Mucosa of gallbladder (tissue), 1 donor: ENCODE measurements around the gene RAD51B. TPM values are rescaled to one million over a fixed set of nuclear protein-coding genes. Genes with fewer than 3 reads are reported as not detected.

Experiments
- DNase-seq: peaks from one replicate; pipeline ENCODE4 v3.0.0-alpha.2; 2020; ENCODE audit warnings: low spot score
- total RNA-seq: library from RNA; stranded (reverse); gene quantifications from one replicate; pipeline ENCODE4 v1.2.1, GENCODE V29; 2021
- donor health status: DM: no; HTN: no; CAD: no.

RAD51B gene
- total RNA-seq, 1 donor from 2014 or later, result 18.5 TPM

GRCh38 chr14:67835596-67835995 is 16.0 kb downstream of the RAD51B start:
- DNase-seq, result no peak

- DNase-seq, result peak; percentile 80
These were observed 17.5 kb downstream of the RAD51B start for GRCh38 chr14:67837011-67837624.

- DNase-seq, result no peak
These were observed 26.5 kb downstream of the RAD51B start for GRCh38 chr14:67846029-67846610.

- no peak for DNase-seq
These were observed 30.7 kb downstream of the RAD51B start for GRCh38 chr14:67850066-67850830.

GRCh38 chr14:67851785-67852410 is 32.3 kb downstream of the RAD51B start:
- DNase-seq, result no peak

GRCh38 chr14:67852926-67853604 is 33.5 kb downstream of the RAD51B start:
- DNase-seq, result no peak

GRCh38 chr14:67853715-67854114 is 34.1 kb downstream of the RAD51B start:
- no peak for DNase-seq

GRCh38 chr14:67856827-67857226 is 37.2 kb downstream of the RAD51B start:
- no peak for DNase-seq

GRCh38 chr14:67857778-67858350 is 38.3 kb downstream of the RAD51B start:
- DNase-seq, result no peak

GRCh38 chr14:67859169-67859749 is 39.7 kb downstream of the RAD51B start:
- DNase-seq, result no peak

- no peak for DNase-seq
These were observed 43.6 kb downstream of the RAD51B start for GRCh38 chr14:67863223-67863622.

GRCh38 chr14:67875175-67876006 is 55.8 kb downstream of the RAD51B start:
- no peak for DNase-seq

GRCh38 chr14:67879026-67879425 is 59.4 kb downstream of the RAD51B start:
- DNase-seq, result no peak

GRCh38 chr14:67881225-67881624 is 61.6 kb downstream of the RAD51B start:
- no peak for DNase-seq

- no peak for DNase-seq
These were observed 63.5 kb downstream of the RAD51B start for GRCh38 chr14:67882986-67883555.

- DNase-seq, result no peak
These were observed 64.1 kb downstream of the RAD51B start for GRCh38 chr14:67883717-67884116.

GRCh38 chr14:67886191-67886590 is 66.6 kb downstream of the RAD51B start:
- no peak for DNase-seq

- no peak for DNase-seq
These were observed 67.9 kb downstream of the RAD51B start for GRCh38 chr14:67887478-67887877.

- no peak for DNase-seq
These were observed 69.9 kb downstream of the RAD51B start for GRCh38 chr14:67889455-67889854.
